Ammon's horn (tissue), 1 donor: ENCODE data around the gene PCYT1A.
"Not testable (repeated sequence)": the region's sequence is repeated elsewhere in the genome, so short reads cannot be mapped to it uniquely, and the experiment has no call there.

ENCODE experiments used
- DNase-seq: peaks from one replicate; pipeline ENCODE4 v3.0.0-alpha.2; 2016; ENCODE audit warnings: low spot score

The PCYT1A gene

DNA sequence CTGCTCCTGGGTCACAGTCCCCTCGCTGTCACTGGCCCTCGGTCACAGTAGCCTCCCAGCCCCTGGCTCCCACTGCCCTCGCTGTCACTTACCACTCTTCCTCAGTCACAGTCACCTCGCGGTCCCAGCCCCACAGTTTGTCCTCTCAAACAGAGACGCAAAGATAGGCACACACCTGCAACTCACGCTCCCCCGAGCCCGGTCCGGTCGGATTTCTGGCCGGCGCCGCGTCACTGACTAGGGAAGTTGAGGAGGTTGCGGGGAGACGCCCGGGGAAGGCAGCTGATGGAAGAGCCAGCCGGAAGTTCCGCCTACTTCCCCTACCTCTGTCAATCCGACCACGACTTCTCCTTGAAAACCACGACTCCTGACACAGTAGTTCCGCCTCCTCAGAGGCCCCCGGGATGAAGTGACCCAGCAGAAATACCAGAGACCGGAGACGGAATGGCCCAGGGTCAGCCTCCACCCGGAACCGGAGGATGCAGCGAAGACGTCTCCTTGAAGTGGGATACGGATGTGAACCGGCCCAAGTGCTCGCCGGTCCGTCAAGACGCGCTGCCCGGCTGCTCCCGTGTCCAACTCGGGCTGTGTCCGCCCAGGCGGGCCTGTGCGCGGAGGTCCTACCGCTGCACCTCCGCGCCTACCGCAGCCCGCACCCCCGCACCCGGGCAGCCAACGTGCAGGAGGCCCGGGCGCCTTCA lies at the start of gene PCYT1A:
PCYT1A (minus strand) TSS at position 287 of the 701 bp plus-strand sequence. CDS start 17,195 bp downstream, outside the sequence.
- DNase-seq: peak; percentile 96

DNA sequence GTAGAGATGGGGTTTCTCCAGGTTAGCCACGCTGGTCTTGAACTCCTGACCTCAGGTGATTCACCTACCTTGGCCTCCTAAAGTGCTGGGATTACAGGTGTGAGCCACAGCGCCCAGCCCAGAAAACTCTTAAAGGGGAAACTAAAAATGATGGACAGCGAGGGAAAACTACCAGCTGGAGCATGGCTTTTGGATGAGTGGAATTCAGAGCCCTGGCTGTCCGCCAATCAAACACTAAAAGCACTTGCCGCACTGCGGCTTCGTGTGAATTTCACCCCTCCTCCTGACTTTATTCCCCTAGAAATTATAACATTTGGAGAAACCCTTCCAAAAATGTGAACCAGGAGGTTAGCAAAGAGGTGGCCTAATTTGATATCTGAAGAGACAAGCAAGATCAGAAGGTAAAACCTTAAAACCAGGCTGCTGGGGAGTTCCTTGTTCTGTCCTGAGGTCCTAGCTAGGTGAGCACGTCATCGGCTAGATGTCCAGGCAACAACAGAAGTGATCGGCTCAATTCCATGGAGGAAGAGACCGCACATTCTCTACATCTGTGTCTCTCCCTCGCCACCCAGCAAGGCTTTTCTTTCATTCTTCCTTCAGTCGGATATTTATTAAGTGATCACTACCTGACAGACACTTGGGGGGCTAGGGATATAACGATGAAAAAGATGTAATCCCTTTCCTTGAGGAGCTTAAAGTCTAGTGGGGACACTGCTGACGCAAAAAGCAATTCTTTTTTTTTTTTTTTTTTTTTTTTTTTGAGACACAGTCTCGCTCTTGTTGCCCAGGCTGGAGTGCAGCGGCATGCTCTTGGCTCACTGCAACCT lies 49.0 kb upstream of the PCYT1A start:
- no peak for DNase-seq

DNA sequence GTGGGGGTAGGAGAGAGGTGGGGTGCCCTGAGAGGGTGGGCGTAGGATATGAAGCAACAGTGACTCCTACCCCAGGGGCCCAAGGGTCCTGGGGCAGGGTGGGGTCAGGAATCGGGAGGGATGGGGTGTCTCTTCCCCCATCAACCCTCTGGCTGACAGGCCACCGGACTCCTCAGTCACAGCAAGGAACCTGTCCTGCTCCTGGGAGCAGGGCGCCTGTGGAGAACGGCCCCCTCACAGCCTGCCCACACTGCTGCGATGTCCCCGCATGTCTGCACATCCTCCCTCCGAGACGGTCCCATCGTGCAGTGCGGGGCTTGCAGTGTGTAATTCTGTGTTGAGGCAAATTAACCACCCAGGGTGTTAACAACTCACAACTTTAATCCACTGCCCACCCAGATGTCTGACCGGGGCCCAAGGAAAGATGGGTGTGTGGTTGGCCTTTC lies 48.0 kb upstream of the PCYT1A start:
- DNase-seq: no peak

DNA sequence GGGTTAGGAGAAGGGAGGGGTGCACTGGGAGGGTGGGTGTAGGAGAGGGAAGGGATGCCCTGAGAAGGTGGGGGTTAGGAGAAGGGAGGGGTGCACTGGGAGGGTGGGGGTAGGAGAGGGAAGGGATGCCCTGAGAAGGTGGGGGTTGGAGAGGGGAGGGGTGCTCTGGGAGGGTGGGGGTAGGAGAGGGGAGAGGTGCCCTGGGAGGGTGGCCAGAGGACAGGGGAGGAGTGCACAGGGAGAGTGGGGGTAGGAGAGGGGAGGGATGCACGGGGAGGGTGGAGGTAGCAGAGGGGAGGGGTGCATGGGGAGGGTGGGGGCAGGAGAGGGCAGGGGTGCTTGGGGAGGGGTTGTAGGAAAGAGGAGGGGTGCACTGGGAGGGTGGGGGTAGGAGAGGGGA lies 47.5 kb upstream of the PCYT1A start:
- no peak for DNase-seq

DNA sequence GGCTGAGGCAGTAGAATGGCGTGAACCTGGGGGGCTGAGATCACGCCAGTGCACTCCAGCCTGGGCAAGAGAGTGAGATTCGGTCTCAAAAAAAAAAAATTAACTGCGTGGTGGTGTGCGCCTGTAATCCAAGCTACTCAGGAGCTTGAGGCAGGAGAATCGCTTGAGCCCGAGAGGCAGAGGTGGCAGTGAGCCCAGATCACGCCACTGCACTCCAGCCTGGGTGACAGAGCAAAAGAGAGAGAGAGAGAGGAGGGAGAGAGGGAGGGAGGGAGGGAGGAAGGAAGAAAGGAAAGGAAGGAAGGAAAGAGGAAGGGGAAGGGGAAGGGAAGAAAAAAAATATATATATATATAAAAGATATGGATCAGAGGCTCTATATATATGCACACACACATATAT lies 44.6 kb upstream of the PCYT1A start:
- no peak for DNase-seq

DNA sequence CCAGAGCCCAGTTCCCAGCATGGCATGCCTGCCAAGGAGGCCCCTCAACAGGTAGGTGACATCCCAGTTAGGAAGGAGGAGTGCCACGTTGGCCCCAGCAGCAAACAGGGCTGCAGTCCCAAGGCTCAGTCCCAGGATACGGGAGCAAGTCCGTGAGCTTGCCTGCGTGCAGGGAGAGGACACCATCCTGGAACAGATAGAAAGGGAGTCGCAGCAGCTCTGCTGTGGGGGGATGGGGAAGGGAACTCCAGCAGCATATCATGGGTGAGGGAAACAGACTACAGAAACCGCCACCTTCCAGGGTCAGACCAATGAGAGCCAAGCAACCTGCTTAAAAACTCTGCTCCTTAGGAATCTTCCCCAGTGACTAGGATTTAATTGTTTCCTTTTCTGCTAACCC lies 39.9 kb upstream of the PCYT1A start:
- DNase-seq: no peak

DNA sequence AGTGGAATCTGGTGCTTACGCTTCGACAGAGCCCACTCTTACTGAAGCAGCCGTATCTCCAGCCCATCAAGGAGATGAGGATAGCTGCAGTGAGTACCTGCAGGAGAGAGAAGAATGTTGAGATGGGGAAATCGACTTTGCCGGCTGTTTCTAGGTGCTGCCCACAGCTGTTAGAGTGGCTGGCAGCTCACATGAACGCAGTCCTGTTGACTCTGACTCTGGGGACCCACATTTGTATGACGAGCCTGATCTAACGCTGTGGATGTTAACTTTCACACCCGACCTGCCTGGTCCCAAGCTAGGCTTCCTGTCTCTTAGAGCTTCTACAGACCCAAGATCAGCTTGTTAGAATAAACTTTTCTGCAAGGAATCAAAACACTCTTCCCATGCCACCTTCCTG lies 39.4 kb upstream of the PCYT1A start:
- no peak for DNase-seq

DNA sequence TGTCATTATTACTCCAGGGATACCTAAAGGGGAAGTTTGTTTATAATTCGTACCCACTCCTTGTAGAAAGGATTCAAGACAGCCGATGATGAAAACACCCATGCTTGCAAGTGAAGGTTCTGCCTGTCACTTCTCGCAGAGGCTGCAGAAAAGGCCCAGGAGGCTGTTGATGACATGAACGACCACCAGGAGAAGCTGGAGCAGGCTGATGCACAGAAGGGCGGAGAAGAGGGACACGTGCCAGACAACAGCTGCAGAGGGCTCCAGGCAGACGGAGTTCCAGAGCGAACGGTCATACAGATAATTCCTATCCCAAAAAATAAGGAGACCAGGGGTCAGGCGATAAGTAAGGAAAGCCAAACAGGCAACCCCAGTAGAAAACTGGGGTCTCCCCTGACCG lies 36.2 kb upstream of the PCYT1A start:
- DNase-seq: no peak

DNA sequence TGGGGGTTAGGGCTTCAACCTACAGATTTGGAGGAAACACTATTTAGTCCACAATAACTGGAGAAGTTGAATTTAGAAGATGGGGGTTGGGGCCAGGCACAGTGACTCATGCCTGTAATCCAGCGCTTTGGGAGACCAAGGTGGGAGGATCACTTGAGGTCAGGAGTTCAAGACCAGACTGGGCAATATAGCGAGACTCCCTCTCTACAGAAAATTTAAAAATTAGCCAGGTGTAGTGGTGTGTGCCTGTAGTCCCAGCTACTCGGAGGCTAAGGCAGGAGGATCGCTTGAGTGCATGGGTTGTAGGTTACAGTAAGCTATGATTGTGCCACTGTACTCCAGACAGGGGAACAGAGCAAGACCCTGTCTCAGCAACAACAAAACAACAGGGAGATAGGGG lies 35.5 kb upstream of the PCYT1A start:
- no peak for DNase-seq

DNA sequence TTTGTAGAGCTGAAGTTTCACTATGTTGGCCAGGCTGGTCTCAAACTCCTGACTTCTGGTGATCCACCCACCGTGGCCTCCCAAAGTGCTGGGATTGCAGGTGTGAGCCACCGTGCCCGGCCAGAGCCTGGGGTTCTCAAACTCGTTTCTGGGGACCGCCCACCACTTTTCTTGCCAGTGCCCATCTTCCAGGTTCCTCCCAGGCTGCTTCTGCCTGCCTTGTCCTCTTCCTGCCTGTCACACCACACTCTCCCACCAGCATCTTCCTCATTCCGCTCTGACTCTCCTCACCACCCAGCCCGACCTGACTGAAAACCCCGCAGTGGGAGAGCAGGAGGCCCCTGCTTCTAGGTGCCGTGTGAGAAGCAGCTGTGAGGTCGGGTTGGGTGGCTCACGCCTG lies 33.6 kb upstream of the PCYT1A start:
- peak; percentile 21 for DNase-seq

DNA sequence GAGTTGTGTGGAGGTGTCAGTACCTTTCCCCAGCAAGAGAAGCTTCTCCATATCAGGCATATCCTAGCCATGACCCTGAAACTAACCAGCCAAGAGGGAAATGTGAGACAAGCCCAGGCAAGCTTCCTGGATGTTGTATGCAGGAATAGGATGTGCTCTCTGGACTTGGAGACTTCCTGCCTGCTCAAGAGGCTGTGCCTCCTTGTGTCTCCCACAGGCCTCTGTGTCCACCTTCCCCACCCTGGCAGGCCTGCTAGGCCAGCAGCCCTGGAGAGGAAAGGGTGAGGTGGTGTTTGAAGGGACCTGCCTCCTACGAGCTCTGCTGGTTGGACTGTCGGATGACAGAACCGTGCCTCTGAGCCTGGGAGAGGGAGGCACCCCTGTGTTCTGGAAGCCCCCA lies 32.6 kb upstream of the PCYT1A start:
- no peak for DNase-seq

DNA sequence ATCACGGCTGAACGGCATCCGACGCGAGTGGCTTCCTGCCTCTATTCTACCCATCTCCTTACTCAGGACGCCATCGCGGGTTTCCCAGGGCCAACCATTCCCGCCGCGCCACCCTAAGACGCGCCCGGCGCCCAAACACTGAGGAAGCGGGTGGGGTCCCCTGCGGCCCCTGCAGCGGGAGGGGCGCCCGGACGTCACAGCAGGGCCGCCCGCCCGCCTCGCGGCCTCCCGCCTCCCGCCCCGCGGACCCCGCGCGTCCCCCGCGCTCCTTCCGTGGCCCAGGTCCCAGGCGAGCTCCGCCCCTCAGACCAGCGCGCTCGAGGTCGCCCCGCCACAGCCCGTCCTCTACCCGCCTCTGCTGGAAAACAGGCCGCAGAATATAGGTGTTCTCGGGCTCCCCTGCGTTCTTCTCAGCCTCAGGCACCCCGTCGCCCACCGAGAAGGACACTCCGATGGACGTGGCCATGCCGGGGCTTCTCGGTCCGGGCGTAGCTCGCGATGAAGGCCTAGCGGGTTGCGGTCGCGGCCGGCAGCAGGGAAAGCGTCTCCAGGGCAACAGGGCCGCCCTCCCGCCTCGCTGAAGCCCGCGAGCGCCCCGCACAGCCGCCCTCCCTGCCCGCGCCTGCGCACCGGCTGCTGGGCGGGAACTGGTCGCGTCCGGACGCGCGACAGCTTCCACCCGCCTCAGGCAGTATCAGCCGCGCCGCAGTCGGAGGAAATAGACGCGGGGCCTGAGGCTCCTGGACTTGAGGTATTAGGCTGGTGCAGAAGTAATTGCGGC lies 30.4 kb upstream of the PCYT1A start, which contains the start of gene DYNLT2B:
DYNLT2B (minus strand) TSS at position 554 of the 781 bp plus-strand sequence; CDS start at position 466, 88 bp downstream.
- DNase-seq: peak; percentile 93

DNA sequence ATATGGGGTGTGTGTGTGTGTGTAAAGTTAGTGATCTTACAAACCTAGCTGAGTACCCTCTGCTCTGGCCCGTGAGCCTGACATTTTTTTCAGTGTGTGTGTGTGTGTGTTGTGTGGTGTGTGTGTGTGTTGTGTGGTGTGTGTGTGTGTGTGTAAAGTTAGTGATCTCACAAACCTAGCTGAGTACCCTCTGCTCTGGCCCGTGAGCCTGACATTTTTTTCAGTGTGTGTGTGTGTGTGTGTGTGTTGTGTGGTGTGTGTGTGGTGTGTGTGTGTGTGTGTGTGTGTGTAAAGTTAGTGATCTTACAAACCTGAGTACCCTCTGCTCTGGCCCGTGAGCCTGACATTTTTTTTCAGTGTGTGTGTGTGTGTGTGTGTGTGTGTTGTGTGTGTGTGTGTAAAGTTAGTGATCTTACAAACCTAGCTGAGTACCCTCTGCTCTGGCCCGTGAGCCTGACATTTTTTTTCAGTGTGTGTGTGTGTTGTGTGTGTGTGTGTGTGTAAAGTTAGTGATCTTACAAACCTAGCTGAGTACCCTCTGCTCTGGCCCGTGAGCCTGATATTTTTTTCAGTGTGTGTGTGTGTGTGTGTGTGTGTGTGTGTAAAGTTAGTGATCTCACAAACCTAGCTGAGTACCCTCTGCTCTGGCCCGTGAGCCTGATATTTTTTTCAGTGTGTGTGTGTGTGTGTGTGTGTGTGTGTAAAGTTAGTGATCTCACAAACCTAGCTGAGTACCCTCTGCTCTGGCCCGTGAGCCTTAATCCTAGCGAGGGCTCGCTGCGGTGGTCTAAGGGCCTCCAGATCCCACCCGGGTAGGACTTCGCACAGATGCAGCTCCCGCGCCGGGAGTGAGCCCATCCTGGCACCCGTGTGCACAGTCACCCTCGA lies 29.5 kb upstream of the PCYT1A start:
- not testable (repeated sequence) for DNase-seq

DNA sequence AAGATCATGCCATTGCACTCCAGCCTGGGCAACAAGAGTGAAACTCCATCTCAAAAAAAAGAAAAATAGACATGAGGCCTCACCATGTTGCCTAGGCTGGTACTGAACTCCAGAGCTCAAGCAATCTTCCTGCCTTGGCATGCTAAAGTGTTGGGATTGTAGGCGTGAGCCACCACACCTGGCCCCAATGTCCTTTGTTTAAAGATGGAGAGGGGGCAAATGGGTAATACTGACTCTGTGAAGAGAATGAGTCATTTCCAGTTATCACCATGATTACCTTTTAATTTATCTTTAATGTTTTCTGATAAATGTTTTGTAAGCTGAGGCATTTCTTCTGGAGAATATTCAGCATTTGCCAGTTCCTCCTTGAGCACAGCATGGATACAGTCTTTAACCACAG lies 28.3 kb upstream of the PCYT1A start:
- no peak for DNase-seq

DNA sequence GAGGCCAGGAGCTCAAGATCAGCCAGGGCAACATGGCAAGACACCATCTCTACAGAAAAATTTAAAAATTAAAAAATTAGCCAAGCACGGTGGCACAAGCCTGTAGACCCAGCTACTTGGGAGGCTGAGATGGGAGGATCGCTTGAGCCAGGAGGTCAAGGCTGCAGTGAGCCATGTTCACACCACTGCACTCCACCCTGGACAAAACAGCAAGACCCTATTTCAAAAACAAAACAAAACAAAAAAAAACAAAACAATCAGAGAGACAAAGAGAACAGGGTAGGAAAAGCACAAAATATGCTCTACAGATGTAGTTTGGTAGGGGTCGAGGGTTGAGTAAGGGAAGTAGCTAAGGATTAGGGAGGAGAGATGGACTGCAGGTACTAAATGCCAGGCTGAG lies 27.1 kb upstream of the PCYT1A start:
- DNase-seq: no peak

DNA sequence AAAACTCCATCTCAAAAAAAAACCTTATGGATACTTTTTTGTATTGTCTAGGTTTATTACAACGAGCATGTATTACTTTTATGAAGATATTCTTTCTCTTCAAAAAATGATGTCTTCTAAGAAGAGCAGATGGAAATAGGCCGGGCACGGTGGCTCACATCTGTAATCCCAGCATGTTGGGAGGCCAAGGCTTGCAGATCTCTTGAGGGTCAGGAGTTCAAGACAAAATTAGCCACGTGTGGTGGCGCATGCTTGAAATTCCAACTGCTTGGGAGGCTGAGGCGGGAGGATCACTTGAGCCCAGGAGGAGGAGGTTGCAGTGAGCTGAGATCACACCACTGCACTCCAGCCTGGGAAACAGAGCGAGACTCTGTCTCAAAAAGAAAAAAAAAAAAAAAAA lies 26.6 kb upstream of the PCYT1A start:
- not testable (repeated sequence) for DNase-seq

DNA sequence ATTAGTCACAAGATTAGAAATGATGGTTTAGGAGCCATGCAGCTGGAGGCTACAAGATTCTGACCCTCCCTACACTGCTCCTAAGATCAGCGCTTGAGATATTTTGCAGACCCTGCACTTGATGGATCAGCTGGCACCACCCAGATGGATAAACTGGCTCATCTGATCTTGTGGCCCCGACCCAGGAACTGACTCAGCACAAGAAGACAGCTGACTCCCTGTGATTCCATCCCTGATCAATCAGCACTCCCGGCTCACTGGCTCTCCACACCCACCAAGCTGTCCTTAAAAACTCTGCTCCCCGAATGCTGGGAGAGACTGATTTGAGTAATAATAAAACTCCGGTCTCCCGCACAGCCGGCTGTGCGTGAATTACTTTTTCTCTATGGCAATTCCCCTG lies 15.4 kb upstream of the PCYT1A start:
- DNase-seq: not testable (repeated sequence)

DNA sequence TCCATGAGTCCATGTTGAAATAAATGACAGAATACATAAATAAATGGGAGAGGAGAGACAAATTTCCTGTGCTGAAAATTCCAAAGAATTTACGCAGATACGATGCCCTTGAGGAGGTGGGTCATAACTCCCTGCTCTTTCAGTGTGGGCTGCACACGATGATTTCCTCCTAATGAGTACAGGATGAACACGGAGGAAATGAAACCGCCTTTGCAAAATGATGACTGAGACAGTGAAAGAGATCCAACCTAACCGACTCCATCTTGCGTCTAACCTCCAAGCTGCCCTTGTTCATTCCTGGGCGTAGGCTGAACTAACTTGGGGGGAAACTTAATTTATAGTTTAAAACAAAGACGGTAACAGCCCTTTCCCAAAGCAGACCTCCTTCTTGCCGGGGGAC lies 15.0 kb upstream of the PCYT1A start:
- not testable (repeated sequence) for DNase-seq

DNA sequence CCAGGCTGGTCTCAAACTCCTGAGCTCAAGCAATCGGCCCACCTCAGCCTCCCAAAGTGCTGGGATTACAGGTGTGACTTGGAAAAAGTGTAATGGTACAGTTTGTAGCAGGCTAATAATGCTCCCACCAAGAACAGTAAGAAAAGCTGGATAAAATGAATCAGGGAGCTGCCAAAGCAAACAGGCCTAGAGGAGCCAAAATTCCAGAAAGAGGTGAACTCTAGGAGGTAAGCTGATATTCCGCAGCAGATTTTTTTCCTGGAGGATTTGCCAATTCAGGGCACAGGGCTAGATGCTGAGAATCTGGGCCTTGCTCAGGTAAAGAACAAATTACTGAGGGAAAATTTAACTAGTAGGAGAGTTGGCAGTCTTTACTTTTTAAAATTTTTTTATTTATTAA lies 11.0 kb upstream of the PCYT1A start:
- DNase-seq: no peak

DNA sequence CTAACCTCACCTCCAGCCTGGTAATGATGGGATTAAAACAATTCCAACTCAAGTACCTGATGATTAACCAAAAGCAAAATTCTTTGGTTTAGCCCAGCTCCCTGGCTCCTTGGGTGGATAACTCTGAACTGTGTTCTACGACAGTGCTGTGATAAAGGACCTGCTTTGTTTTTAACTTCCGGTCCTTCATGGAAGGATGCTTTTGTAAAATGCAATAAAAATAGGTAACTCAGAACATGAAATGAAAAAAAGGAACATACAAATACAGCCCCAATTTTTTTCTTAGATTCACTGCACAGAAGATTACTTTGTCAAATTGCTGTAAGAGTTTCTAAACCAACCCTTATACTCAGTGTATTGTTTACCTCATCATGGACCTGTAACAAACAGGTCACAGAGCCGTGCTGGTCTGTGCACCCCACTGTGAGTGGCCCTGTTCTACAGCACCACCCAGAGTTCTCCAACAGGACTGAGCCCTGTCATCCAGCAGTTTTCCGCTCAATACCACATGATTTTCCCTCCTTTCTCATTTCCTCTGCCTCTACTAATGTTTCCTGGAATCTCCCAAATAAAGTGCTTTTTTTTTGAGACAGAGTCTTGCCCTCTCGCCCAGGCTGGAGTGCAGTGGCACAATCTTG lies 4.9 kb upstream of the PCYT1A start:
- DNase-seq: no peak

DNA sequence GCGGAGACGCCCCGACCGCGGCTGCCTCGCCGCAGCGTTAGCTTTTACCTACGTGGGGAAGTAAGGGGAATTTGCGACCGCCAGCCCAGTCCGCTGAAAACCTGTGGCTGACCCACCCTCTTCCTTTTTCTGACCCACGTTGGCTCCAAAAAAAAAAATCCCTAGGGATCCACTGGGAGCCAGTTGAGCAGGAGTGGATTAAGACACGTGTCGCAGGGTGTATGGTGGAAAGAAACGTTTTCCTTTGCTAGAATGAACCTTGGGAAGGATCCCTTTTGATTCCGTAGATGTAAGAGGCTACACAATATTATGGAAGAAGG lies 575 bp upstream of the PCYT1A start:
- no peak for DNase-seq
